ENCODE measurements around the gene ZNF512. TPM values are rescaled to one million over a fixed set of nuclear protein-coding genes. Genes with fewer than 3 reads are reported as not detected.
"Not testable (repeated sequence)": the region's sequence is repeated elsewhere in the genome, so short reads cannot be mapped to it uniquely, and the experiment has no call there.

Gene ZNF512
- polyA plus RNA-seq, 2 donors = 5.6 to 6.6 TPM

DNA sequence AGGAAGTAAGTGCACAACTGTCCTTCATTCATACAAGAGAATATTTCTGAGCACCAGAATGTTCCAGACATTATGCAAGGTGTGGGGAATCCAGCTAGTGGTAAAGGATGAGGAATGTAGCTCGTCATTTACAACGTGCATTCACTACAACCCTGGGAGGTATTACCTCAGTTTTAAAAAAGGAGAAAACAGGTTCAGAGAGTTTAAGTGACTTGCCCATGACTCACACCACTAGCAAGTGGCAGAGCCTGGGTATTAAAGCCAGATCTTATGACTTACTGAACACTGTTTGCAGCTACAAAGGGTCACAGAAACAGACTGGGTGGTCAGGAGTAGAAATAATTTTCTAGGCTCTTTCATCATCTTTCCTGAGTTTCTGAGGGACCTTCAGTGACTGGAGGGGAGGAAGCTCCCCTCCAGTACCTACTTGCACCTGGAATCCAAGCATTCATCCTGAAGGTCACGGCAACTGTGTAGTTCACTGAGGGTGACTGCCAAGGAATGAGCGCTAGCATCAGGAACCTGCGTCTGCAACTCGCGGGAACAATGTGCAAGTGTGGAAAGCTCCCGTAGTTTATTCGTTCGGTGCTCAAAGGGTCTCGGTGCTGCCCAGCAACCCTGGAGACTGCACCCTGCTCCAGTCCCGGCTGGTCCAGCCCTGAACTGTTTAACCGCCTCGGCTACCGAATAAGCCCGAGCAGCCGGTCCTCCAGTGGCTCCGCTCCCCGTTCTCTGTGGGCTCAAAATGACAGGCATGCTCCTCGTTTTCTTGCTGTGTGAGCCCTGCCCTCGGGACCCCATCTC, 45.3 kb downstream of the ZNF512 start:
- H3K4me3 ChIP-seq (ENCODE audit: low read depth in 1 of 2, low read length in 2 of 2) = peak overlapping the region; percentile 72 to 76
- H3K27me3 ChIP-seq (ENCODE audit: control insufficient read depth in 1 of 2, insufficient read depth in 2 of 2, low read length in 2 of 2) = no peaks in the 10 kb centered on the region
- H3K36me3 ChIP-seq (ENCODE audit: control insufficient read depth in 2 of 2, insufficient read depth in 2 of 2, low read length in 1 of 2) = peaks cover 2 to 5% of the 10 kb centered on the region in 2 donors
- H3K4me1 ChIP-seq (ENCODE audit: control insufficient read depth in 2 of 2, insufficient read depth in 2 of 2, low read length in 1 of 2) = peaks cover 0 to 2% of the 10 kb centered on the region in 2 donors
- WGBS, 2 donors = 4% methylated on average over 18 to 21 of the region's 21 CpGs
- H3K27ac ChIP-seq (ENCODE audit: low read depth in 2 of 2, low read length in 1 of 2) = peak overlapping the region; percentile 74 to 91
- no peaks in the 10 kb centered on the region for H3K9me3 ChIP-seq (ENCODE audit: control insufficient read depth in 2 of 2, insufficient read depth in 1 of 2, low read depth in 1 of 2, low read length in 1 of 2)

GRCh38 chr2:27628767-27629709, 46.2 kb downstream of the ZNF512 start, which contains the start of the genes CCDC121 and GPN1:
Gene CCDC121, minus strand, starts transcription at chr2:27629012. Its CDS starts 1,213 bp downstream, at chr2:27627799.
Gene GPN1, plus strand, starts transcription at chr2:27629050. Its CDS starts 9 bp downstream, at chr2:27629059.
- Histone ChIP-seq H3K27me3 (ENCODE audit: control insufficient read depth in 1 of 2, insufficient read depth in 2 of 2, low read length in 2 of 2) (no peaks in the 10 kb centered on the region), H3K4me1 (ENCODE audit: control insufficient read depth in 2 of 2, insufficient read depth in 2 of 2, low read length in 1 of 2) (peaks cover 0 to 2% of the 10 kb centered on the region in 2 donors), H3K36me3 (ENCODE audit: control insufficient read depth in 2 of 2, insufficient read depth in 2 of 2, low read length in 1 of 2) (peaks cover 2 to 5% of the 10 kb centered on the region in 2 donors), H3K9me3 (ENCODE audit: control insufficient read depth in 2 of 2, insufficient read depth in 1 of 2, low read depth in 1 of 2, low read length in 1 of 2) (no peaks in the 10 kb centered on the region), H3K4me3 (ENCODE audit: low read depth in 1 of 2, low read length in 2 of 2) (peak within 1 kb of the TSS; percentile 72 to 76), H3K27ac (ENCODE audit: low read depth in 2 of 2, low read length in 1 of 2) (peak within 1 kb of the TSS; percentile 74 to 91)
- 0 to 1% methylated on average over 44 of the region's 44 CpGs for WGBS, 2 donors

DNA sequence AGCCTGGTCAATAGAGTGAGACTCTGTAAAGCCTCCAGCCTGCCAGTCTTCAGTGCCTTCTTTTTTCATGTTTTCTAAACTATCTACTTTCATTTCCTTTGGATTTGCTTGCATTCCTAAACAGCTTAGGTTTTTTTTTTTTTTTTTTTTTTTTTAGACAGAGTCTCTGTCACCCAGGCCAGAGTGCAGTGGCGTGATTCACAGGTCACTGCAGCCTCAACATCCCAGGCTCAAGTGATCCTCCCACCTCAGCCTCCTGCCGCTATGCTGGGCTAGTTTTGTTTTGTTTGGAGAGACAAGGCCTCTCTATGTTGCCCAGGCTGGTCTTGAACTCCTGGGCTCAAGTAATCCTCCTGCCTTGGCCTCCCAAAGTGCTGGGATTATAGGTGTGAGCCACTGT, 47.4 kb downstream of the ZNF512 start:
- not testable (repeated sequence) for H3K9me3 ChIP-seq (ENCODE audit: control insufficient read depth in 2 of 2, insufficient read depth in 1 of 2, low read depth in 1 of 2, low read length in 1 of 2); H3K36me3 ChIP-seq (ENCODE audit: control insufficient read depth in 2 of 2, insufficient read depth in 2 of 2, low read length in 1 of 2); H3K27ac ChIP-seq (ENCODE audit: low read depth in 2 of 2, low read length in 1 of 2); H3K4me1 ChIP-seq (ENCODE audit: control insufficient read depth in 2 of 2, insufficient read depth in 2 of 2, low read length in 1 of 2); H3K27me3 ChIP-seq (ENCODE audit: control insufficient read depth in 1 of 2, insufficient read depth in 2 of 2, low read length in 2 of 2); H3K4me3 ChIP-seq (ENCODE audit: low read depth in 1 of 2, low read length in 2 of 2)
- 93 to 97% methylated on average over 2 of the region's 2 CpGs for WGBS, 2 donors

DNA sequence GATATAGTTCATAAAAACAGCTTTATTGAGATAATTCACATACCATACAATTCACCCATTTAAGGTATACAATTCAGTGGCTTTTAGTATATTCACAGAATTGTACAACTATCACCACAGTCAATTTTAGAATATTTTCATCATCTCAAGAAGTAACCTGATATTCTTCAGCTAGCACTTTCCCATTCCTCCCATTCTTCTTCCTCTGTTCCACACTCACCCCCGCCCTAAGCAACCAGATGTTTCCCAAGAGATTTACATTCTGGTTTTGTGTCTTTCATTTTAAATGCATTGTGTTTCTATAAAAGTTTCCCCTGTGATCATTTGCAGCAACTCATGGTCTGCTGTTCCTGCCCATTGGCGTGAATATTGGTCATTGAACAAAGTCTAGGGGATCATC, 51.4 kb downstream of the ZNF512 start:
- no peak overlapping the region for H3K27ac ChIP-seq (ENCODE audit: low read depth in 2 of 2, low read length in 1 of 2)
- H3K36me3 ChIP-seq (ENCODE audit: control insufficient read depth in 2 of 2, insufficient read depth in 2 of 2, low read length in 1 of 2) = peaks cover 5 to 12% of the 10 kb centered on the region in 2 donors
- no peaks in the 10 kb centered on the region for H3K9me3 ChIP-seq (ENCODE audit: control insufficient read depth in 2 of 2, insufficient read depth in 1 of 2, low read depth in 1 of 2, low read length in 1 of 2)
- H3K4me1 ChIP-seq (ENCODE audit: control insufficient read depth in 2 of 2, insufficient read depth in 2 of 2, low read length in 1 of 2) = peaks cover 0 to 2% of the 10 kb centered on the region in 2 donors
- no peaks in the 10 kb centered on the region for H3K27me3 ChIP-seq (ENCODE audit: control insufficient read depth in 1 of 2, insufficient read depth in 2 of 2, low read length in 2 of 2)
- H3K4me3 ChIP-seq (ENCODE audit: low read depth in 1 of 2, low read length in 2 of 2) = no peak overlapping the region
- WGBS, 2 donors = 96% methylated on average over 2 of the region's 2 CpGs

DNA sequence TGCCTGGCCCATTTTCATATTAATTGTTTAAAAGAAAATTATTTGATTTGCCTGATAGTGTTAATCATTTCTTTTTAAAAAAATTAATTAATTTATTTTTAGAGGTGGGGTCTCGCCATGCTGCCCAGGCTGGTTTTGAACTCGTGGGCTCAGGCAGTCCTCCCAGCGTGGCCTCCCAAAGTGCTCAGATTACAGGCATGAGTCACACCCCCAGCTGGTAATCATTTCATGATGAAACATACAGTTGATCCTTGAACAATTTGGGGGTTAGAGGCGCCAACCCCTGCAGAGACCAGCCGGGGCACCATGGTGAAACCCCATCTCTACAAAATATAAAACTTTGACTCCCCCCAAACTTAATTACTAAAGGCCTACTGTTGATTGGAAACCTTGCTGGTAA, 53.9 kb downstream of the ZNF512 start:
- H3K4me1 ChIP-seq (ENCODE audit: control insufficient read depth in 2 of 2, insufficient read depth in 2 of 2, low read length in 1 of 2) = no peaks in the 10 kb centered on the region
- H3K27me3 ChIP-seq (ENCODE audit: control insufficient read depth in 1 of 2, insufficient read depth in 2 of 2, low read length in 2 of 2) = no peaks in the 10 kb centered on the region
- peaks cover 6 to 17% of the 10 kb centered on the region in 2 donors for H3K36me3 ChIP-seq (ENCODE audit: control insufficient read depth in 2 of 2, insufficient read depth in 2 of 2, low read length in 1 of 2)
- 90% methylated on average over 5 of the region's 5 CpGs for WGBS, 2 donors
- H3K27ac ChIP-seq (ENCODE audit: low read depth in 2 of 2, low read length in 1 of 2) = no peak overlapping the region
- H3K4me3 ChIP-seq (ENCODE audit: low read depth in 1 of 2, low read length in 2 of 2) = no peak overlapping the region
- H3K9me3 ChIP-seq (ENCODE audit: control insufficient read depth in 2 of 2, insufficient read depth in 1 of 2, low read depth in 1 of 2, low read length in 1 of 2) = no peaks in the 10 kb centered on the region

- Histone ChIP-seq H3K36me3 (ENCODE audit: control insufficient read depth in 2 of 2, insufficient read depth in 2 of 2, low read length in 1 of 2) (peaks cover 9 to 15% of the 10 kb centered on the region in 2 donors), H3K9me3 (ENCODE audit: control insufficient read depth in 2 of 2, insufficient read depth in 1 of 2, low read depth in 1 of 2, low read length in 1 of 2) (no peaks in the 10 kb centered on the region), H3K4me3 (ENCODE audit: low read depth in 1 of 2, low read length in 2 of 2) (no peak overlapping the region), H3K27me3 (ENCODE audit: control insufficient read depth in 1 of 2, insufficient read depth in 2 of 2, low read length in 2 of 2) (no peaks in the 10 kb centered on the region), H3K4me1 (ENCODE audit: control insufficient read depth in 2 of 2, insufficient read depth in 2 of 2, low read length in 1 of 2) (no peaks in the 10 kb centered on the region), H3K27ac (ENCODE audit: low read depth in 2 of 2, low read length in 1 of 2) (no peak overlapping the region)
- WGBS, 2 donors = 64 to 66% methylated on average over 3 of the region's 3 CpGs
These were observed 55.3 kb downstream of the ZNF512 start for GRCh38 chr2:27638037-27638637.

DNA sequence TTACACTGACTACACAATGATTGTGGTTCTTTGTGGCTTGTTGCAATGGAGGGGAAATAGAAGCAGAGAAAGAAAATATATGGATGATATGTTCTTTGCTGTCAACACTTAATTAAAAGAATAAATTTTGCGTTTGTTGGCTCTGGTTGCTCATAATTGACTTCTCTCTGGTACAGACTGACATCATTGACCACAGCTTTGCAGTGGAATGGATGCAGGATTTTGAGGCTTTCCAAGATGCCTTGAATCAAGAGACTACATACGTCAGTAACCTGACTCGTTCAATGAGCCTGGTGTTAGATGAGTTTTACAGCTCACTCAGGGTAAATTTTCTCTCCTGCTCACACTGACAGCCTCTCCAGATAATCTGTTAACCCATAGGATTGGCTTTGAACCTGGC, 55.9 kb downstream of the ZNF512 start:
- peaks cover 9 to 15% of the 10 kb centered on the region in 2 donors for H3K36me3 ChIP-seq (ENCODE audit: control insufficient read depth in 2 of 2, insufficient read depth in 2 of 2, low read length in 1 of 2)
- WGBS, 2 donors = 55 to 61% methylated on average over 3 of the region's 3 CpGs

DNA sequence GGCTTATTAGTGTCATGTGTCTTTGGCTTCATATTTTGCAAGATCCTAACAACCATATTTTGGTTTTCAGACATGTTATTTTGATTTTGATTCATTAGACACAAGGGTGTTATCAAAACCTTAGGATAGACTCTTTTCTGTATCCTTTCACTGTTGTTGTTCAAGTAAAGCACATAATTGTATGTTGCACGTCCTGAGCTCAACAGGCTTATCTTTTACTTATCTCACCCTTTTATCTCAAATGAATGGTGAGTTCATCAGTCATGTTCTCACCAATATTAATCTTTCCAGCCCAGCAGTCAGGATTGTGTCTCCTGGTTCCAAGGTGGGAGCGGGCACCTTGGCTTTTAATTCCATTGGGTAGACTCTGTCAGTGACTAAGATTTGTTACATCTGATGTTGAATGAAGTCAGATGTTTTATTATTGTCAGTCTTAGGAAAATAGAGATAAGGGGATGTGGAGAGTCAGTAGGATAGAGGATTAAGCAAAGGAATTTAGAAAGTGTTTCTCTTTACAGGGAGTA, 57.9 kb downstream of the ZNF512 start:
- Histone ChIP-seq H3K4me3 (ENCODE audit: low read depth in 1 of 2, low read length in 2 of 2) (no peak overlapping the region), H3K36me3 (ENCODE audit: control insufficient read depth in 2 of 2, insufficient read depth in 2 of 2, low read length in 1 of 2) (peaks cover 6 to 9% of the 10 kb centered on the region in 2 donors), H3K9me3 (ENCODE audit: control insufficient read depth in 2 of 2, insufficient read depth in 1 of 2, low read depth in 1 of 2, low read length in 1 of 2) (no peaks in the 10 kb centered on the region), H3K27me3 (ENCODE audit: control insufficient read depth in 1 of 2, insufficient read depth in 2 of 2, low read length in 2 of 2) (no peaks in the 10 kb centered on the region), H3K27ac (ENCODE audit: low read depth in 2 of 2, low read length in 1 of 2) (no peak overlapping the region), H3K4me1 (ENCODE audit: control insufficient read depth in 2 of 2, insufficient read depth in 2 of 2, low read length in 1 of 2) (no peaks in the 10 kb centered on the region)
- WGBS, 2 donors = 77 to 93% methylated on average over 2 of the region's 2 CpGs

More for the DNA sequence above, 55.9 kb downstream of the ZNF512 start:
- H3K9me3 ChIP-seq (ENCODE audit: control insufficient read depth in 2 of 2, insufficient read depth in 1 of 2, low read depth in 1 of 2, low read length in 1 of 2) = no peaks in the 10 kb centered on the region
- no peak overlapping the region for H3K4me3 ChIP-seq (ENCODE audit: low read depth in 1 of 2, low read length in 2 of 2)
- no peak overlapping the region for H3K27ac ChIP-seq (ENCODE audit: low read depth in 2 of 2, low read length in 1 of 2)
- no peaks in the 10 kb centered on the region for H3K27me3 ChIP-seq (ENCODE audit: control insufficient read depth in 1 of 2, insufficient read depth in 2 of 2, low read length in 2 of 2)
- H3K4me1 ChIP-seq (ENCODE audit: control insufficient read depth in 2 of 2, insufficient read depth in 2 of 2, low read length in 1 of 2) = no peaks in the 10 kb centered on the region

- Histone ChIP-seq H3K27me3 (ENCODE audit: control insufficient read depth in 1 of 2, insufficient read depth in 2 of 2, low read length in 2 of 2) (no peaks in the 10 kb centered on the region), H3K4me3 (ENCODE audit: low read depth in 1 of 2, low read length in 2 of 2) (no peak overlapping the region), H3K9me3 (ENCODE audit: control insufficient read depth in 2 of 2, insufficient read depth in 1 of 2, low read depth in 1 of 2, low read length in 1 of 2) (no peaks in the 10 kb centered on the region), H3K36me3 (ENCODE audit: control insufficient read depth in 2 of 2, insufficient read depth in 2 of 2, low read length in 1 of 2) (peaks cover 3 to 11% of the 10 kb centered on the region in 2 donors), H3K27ac (ENCODE audit: low read depth in 2 of 2, low read length in 1 of 2) (no peak overlapping the region), H3K4me1 (ENCODE audit: control insufficient read depth in 2 of 2, insufficient read depth in 2 of 2, low read length in 1 of 2) (no peaks in the 10 kb centered on the region)
These were observed 62.4 kb downstream of the ZNF512 start for GRCh38 chr2:27645197-27645596.

All from esophagus (tissue), 2 donors.